GM23338 (cell line): ENCODE results near the gene KNTC1. TPM values are rescaled to one million over a fixed set of nuclear protein-coding genes. Genes with fewer than 3 reads are reported as not detected.

ENCODE experiments used
- ATAC-seq: fragments of 200-7000 bp; cut with Tn5 transposase; 3 replicates; pipeline ENCODE4 v1.9.1; 2020
- DNase-seq: peaks from one replicate; pipeline ENCODE4 v3.0.0-alpha.2; 2015; ENCODE audit warnings: low spot score
- H2AFZ ChIP-seq: fragments of 200-600 bp; sonication (generic); 2 replicates; pipeline ENCODE4 v1.8.0; 2016; ENCODE audit warnings: antibody characterized with exemption, mild to moderate bottlenecking, moderate library complexity
- H3F3A ChIP-seq: fragments of 200-600 bp; sonication (generic); replicated peaks from 2 replicates; pipeline ENCODE4 v1.8.0; 2017; ENCODE audit warnings: antibody characterized with exemption, mixed run types, low read depth
- H3K27ac ChIP-seq: fragments of 200-600 bp; sonication (generic); 2 replicates; pipeline ENCODE4 v1.6.1; 2016; ENCODE audit warnings: low read depth
- H3K27me3 ChIP-seq: fragments of 200-600 bp; sonication (generic); 2 replicates; pipeline ENCODE4 v1.8.0; 2016; ENCODE audit warnings: mild to moderate bottlenecking, mixed run types, moderate library complexity; ENCODE audit not compliant: insufficient read depth
- H3K36me3 ChIP-seq: fragments of 200-600 bp; sonication (generic); 2 replicates; pipeline ENCODE4 v1.8.0; 2016; ENCODE audit warnings: mild to moderate bottlenecking; ENCODE audit not compliant: insufficient read depth
- H3K4me1 ChIP-seq: fragments of 200-600 bp; sonication (generic); 2 replicates; pipeline ENCODE4 v1.8.0; 2016; ENCODE audit warnings: mild to moderate bottlenecking, moderate library complexity; ENCODE audit not compliant: insufficient read depth
- H3K4me2 ChIP-seq: fragments of 200-600 bp; sonication (generic); 2 replicates; pipeline ENCODE4 v1.7.1; 2017; ENCODE audit warnings: mixed run types
- H3K4me3 ChIP-seq: fragments of 200-600 bp; sonication (generic); 2 replicates; pipeline ENCODE4 v1.6.1; 2016; ENCODE audit warnings: mixed run types
- H3K79me2 ChIP-seq: fragments of 200-600 bp; sonication (generic); replicated peaks from 2 replicates; pipeline ENCODE4 v1.8.0; 2017; ENCODE audit warnings: mild to moderate bottlenecking; ENCODE audit not compliant: insufficient read depth
- H3K9me2 ChIP-seq: fragments of 200-600 bp; sonication (generic); 2 replicates; pipeline ENCODE4 v1.8.0; 2017; ENCODE audit not compliant: insufficient read depth
- H4K20me1 ChIP-seq: fragments of 200-600 bp; sonication (generic); replicated peaks from 2 replicates; pipeline ENCODE4 v1.8.0; 2017; ENCODE audit warnings: mild to moderate bottlenecking; ENCODE audit not compliant: insufficient read depth
- H3K27ac Mint-ChIP-seq: 2 replicates; pipeline ENCODE4 v1.8.0; 2020; ENCODE audit warnings: inconsistent platforms, mild to moderate bottlenecking, moderate library complexity, mixed read lengths
- H3K27me3 Mint-ChIP-seq: 3 replicates; pipeline ENCODE4 v1.8.0; 2022; ENCODE audit warnings: low read depth, mild to moderate bottlenecking, moderate library complexity, mixed read lengths, inconsistent platforms; ENCODE audit not compliant: insufficient read depth, poor library complexity
- H3K36me3 Mint-ChIP-seq: 3 replicates; pipeline ENCODE4 v1.8.0; 2021; ENCODE audit warnings: low read depth, mild to moderate bottlenecking, inconsistent platforms, moderate library complexity, mixed read lengths
- H3K4me1 Mint-ChIP-seq: 3 replicates; pipeline ENCODE4 v1.8.0; 2020; ENCODE audit warnings: mild to moderate bottlenecking, inconsistent platforms, mixed read lengths
- H3K4me3 Mint-ChIP-seq: 3 replicates; pipeline ENCODE4 v1.8.0; 2021; ENCODE audit warnings: moderate library complexity, mild to moderate bottlenecking, inconsistent platforms, mixed read lengths
- H3K9me3 Mint-ChIP-seq: 3 replicates; pipeline ENCODE4 v1.8.0; 2020; ENCODE audit warnings: moderate library complexity, mild to moderate bottlenecking, inconsistent platforms, mixed read lengths
- CREB1 ChIP-seq: fragments of 250-450 bp; sonication (Bioruptor Pico); IDR thresholded peaks from 2 replicates; pipeline ENCODE4 v1.5.0; 2020; ENCODE audit warnings: low read depth, mild to moderate bottlenecking, moderate library complexity
- EZH2 ChIP-seq: fragments of 200-600 bp; sonication (generic); IDR thresholded peaks from one replicate; pipeline ENCODE4 v1.8.0; 2017; ENCODE audit warnings: antibody characterized with exemption, mild to moderate bottlenecking, low read depth; ENCODE audit not compliant: unreplicated experiment
- EZH2phosphoT487 ChIP-seq: fragments of 200-600 bp; sonication (generic); IDR thresholded peaks from one replicate; pipeline ENCODE4 v1.8.1; 2018; ENCODE audit warnings: antibody characterized with exemption; ENCODE audit not compliant: unreplicated experiment
- POLR2AphosphoS5 ChIP-seq: IDR thresholded peaks from 2 replicates; pipeline ENCODE4 v1.6.1; 2016; ENCODE audit warnings: antibody characterized with exemption, low read depth
- ZNF114 ChIP-seq: fragments of 250-450 bp; sonication (Bioruptor Pico); IDR thresholded peaks from 2 replicates; pipeline ENCODE4 v1.5.0; 2020; ENCODE audit warnings: mild to moderate bottlenecking, moderate library complexity
- ZNF331 ChIP-seq: fragments of 250-450 bp; sonication (Bioruptor Pico); IDR thresholded peaks from 2 replicates; pipeline ENCODE4 v1.5.0; 2020; ENCODE audit warnings: low read depth, mild to moderate bottlenecking, moderate library complexity
- polyA plus RNA-seq: library from polyadenylated mRNA; unstranded; fragments of >200 nt; fragmentation: Nextera tagmentation; extraction: Ambion mirVana; gene quantifications from 2 replicates; pipeline ENCODE4 v1.2.1, GENCODE V29; 2016
- total RNA-seq: library from RNA; depleted of rRNA; stranded (reverse); fragments of >200 nt; shearing (Covaris generic); gene quantifications from 2 replicates; pipeline ENCODE4 v1.2.3, GENCODE V29; 2014
- TF ChIP-seq, protein P1 (sequence below): fragments of 250-450 bp; sonication (Bioruptor Pico); IDR thresholded peaks from 2 replicates; pipeline ENCODE4 v1.5.0; 2020; ENCODE audit warnings: mild to moderate bottlenecking, moderate library complexity

Gene KNTC1
- total and polyA plus RNA-seq, 2 experiments from 2014 or later = 55.2 to 98.0 TPM

DNA sequence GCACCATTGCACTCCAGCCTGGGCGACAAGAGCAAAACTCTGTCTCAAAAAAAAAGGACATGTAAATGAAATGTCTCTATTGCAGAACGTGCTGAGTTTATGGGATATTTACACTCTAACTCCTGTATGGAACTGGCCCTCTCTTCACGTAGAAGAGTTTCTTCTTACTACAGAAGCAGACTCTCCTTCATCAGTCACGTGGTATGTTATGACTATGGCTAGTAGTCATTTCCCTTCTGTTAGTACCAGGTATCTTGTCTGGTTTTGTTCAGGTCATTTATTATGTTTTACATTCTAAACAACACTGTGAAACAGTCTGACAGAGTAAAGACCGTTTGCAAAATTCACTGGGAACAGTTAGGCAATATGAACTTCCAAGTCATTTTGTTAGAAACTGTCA is 20.3 kb downstream of the KNTC1 start:
- no peak overlapping the region for H3K4me2 ChIP-seq
- H3K27ac ChIP-seq = no peak overlapping the region
- no peaks in the 10 kb centered on the region for H3K9me2 ChIP-seq
- DNase-seq (no peak), ATAC-seq (no peak)
- H3K27me3 Mint-ChIP-seq = no peaks in the 10 kb centered on the region
- H3K79me2 ChIP-seq = no peaks in the 10 kb centered on the region
- no peaks in the 10 kb centered on the region for H3K4me1 ChIP-seq
- no peak overlapping the region for H3K4me3 Mint-ChIP-seq
- H3F3A ChIP-seq = no peaks in the 10 kb centered on the region
- H3K27ac Mint-ChIP-seq = no peak overlapping the region
- H3K36me3 ChIP-seq = peaks cover 67% of the 10 kb centered on the region
- no peak for TF ChIP-seq POLR2AphosphoS5
- TF ChIP-seq, protein P1, sequence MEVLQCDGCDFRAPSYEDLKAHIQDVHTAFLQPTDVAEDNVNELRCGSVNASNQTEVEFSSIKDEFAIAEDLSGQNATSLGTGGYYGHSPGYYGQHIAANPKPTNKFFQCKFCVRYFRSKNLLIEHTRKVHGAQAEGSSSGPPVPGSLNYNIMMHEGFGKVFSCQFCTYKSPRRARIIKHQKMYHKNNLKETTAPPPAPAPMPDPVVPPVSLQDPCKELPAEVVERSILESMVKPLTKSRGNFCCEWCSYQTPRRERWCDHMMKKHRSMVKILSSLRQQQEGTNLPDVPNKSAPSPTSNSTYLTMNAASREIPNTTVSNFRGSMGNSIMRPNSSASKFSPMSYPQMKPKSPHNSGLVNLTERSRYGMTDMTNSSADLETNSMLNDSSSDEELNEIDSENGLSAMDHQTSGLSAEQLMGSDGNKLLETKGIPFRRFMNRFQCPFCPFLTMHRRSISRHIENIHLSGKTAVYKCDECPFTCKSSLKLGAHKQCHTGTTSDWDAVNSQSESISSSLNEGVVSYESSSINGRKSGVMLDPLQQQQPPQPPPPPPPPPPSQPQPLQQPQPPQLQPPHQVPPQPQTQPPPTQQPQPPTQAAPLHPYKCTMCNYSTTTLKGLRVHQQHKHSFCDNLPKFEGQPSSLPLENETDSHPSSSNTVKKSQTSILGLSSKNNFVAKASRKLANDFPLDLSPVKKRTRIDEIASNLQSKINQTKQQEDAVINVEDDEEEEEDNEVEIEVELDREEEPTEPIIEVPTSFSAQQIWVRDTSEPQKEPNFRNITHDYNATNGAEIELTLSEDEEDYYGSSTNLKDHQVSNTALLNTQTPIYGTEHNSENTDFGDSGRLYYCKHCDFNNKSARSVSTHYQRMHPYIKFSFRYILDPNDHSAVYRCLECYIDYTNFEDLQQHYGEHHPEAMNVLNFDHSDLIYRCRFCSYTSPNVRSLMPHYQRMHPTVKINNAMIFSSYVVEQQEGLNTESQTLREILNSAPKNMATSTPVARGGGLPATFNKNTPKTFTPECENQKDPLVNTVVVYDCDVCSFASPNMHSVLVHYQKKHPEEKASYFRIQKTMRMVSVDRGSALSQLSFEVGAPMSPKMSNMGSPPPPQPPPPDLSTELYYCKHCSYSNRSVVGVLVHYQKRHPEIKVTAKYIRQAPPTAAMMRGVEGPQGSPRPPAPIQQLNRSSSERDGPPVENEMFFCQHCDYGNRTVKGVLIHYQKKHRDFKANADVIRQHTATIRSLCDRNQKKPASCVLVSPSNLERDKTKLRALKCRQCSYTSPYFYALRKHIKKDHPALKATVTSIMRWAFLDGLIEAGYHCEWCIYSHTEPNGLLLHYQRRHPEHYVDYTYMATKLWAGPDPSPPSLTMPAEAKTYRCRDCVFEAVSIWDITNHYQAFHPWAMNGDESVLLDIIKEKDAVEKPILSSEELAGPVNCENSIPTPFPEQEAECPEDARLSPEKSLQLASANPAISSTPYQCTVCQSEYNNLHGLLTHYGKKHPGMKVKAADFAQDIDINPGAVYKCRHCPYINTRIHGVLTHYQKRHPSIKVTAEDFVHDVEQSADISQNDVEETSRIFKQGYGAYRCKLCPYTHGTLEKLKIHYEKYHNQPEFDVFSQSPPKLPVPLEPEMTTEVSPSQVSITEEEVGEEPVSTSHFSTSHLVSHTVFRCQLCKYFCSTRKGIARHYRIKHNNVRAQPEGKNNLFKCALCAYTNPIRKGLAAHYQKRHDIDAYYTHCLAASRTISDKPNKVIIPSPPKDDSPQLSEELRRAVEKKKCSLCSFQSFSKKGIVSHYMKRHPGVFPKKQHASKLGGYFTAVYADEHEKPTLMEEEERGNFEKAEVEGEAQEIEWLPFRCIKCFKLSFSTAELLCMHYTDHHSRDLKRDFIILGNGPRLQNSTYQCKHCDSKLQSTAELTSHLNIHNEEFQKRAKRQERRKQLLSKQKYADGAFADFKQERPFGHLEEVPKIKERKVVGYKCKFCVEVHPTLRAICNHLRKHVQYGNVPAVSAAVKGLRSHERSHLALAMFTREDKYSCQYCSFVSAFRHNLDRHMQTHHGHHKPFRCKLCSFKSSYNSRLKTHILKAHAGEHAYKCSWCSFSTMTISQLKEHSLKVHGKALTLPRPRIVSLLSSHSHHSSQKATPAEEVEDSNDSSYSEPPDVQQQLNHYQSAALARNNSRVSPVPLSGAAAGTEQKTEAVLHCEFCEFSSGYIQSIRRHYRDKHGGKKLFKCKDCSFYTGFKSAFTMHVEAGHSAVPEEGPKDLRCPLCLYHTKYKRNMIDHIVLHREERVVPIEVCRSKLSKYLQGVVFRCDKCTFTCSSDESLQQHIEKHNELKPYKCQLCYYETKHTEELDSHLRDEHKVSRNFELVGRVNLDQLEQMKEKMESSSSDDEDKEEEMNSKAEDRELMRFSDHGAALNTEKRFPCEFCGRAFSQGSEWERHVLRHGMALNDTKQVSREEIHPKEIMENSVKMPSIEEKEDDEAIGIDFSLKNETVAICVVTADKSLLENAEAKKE (CRISPR knock-in tag) = no peak
- TF ChIP-seq CREB1 (CRISPR knock-in tag) = no peak
- no peak for TF ChIP-seq ZNF114 (CRISPR knock-in tag)
- TF ChIP-seq ZNF331 (CRISPR knock-in tag) = no peak
- TF ChIP-seq EZH2 = no peak
- TF ChIP-seq EZH2phosphoT487 = no peak
- no peak overlapping the region for H2AFZ ChIP-seq
- H3K27me3 ChIP-seq = no peaks in the 10 kb centered on the region
- no peak overlapping the region for H3K4me3 ChIP-seq
- no peaks in the 10 kb centered on the region for H3K4me1 Mint-ChIP-seq
- no peaks in the 10 kb centered on the region for H3K9me3 Mint-ChIP-seq
- H3K36me3 Mint-ChIP-seq = peaks cover 66% of the 10 kb centered on the region
- peaks cover 4% of the 10 kb centered on the region; the same call in 1 of the 2 replicates for H4K20me1 ChIP-seq
